GM06990 (cell line): ENCODE results near the gene LRRC26.
A peak's percentile ranks its signal among the peaks of the same experiment; 100 is the strongest.
"Not testable (repeated sequence)": the region's sequence is repeated elsewhere in the genome, so short reads cannot be mapped to it uniquely, and the experiment has no call there.

Experiments
- DNase-seq: peaks from one replicate; pipeline ENCODE4 v3.0.0-alpha.2; 2011; ENCODE audit not compliant: insufficient read length; ENCODE audit errors: extremely low read depth
- H3K27me3 ChIP-seq: replicated peaks from 2 replicates; pipeline ENCODE4 v1.6.0; 2011; ENCODE audit warnings: low read length; ENCODE audit not compliant: control insufficient read depth, insufficient read depth
- H3K36me3 ChIP-seq: 2 replicates; pipeline ENCODE4 v1.5.1; 2011; ENCODE audit warnings: low read length; ENCODE audit not compliant: control insufficient read depth, insufficient read depth
- H3K4me3 ChIP-seq: replicated peaks from 2 replicates; pipeline ENCODE4 v1.5.1; 2011; ENCODE audit warnings: low read depth, mild to moderate bottlenecking, control low read depth, low read length
- CTCF ChIP-seq: IDR thresholded peaks from 2 replicates; pipeline ENCODE4 v1.5.1; 2011; ENCODE audit warnings: low read length, control low read depth, mild to moderate bottlenecking, inconsistent platforms; ENCODE audit not compliant: insufficient read depth, poor library complexity, severe bottlenecking

LRRC26 gene

GRCh38 chr9:137127301-137128157, 42.3 kb downstream of the LRRC26 start:
- TF ChIP-seq CTCF: no peak
- no peak for DNase-seq
- peak overlapping the region; percentile 82 for H3K4me3 ChIP-seq

GRCh38 chr9:137126786-137127185, 43.1 kb downstream of the LRRC26 start:
- peak overlapping the region; percentile 82 for H3K4me3 ChIP-seq
- no peaks in the 10 kb centered on the region for H3K27me3 ChIP-seq
- H3K36me3 ChIP-seq: no peaks in the 10 kb centered on the region
- DNase-seq: no peak
- TF ChIP-seq CTCF: no peak

More at GRCh38 chr9:137127301-137128157, 42.3 kb downstream of the LRRC26 start:
- H3K36me3 ChIP-seq: no peaks in the 10 kb centered on the region
- no peaks in the 10 kb centered on the region for H3K27me3 ChIP-seq

GRCh38 chr9:137123952-137124462, 45.8 kb downstream of the LRRC26 start:
- not testable (repeated sequence) for H3K4me3 ChIP-seq, H3K27me3 ChIP-seq, DNase-seq, H3K36me3 ChIP-seq

GRCh38 chr9:137123468-137123837, 46.4 kb downstream of the LRRC26 start:
- no peak overlapping the region; the same call in 1 of the 2 replicates for H3K4me3 ChIP-seq
- no peaks in the 10 kb centered on the region for H3K27me3 ChIP-seq
- no peak for DNase-seq
- no peaks in the 10 kb centered on the region for H3K36me3 ChIP-seq
- no peak for TF ChIP-seq CTCF

DNA sequence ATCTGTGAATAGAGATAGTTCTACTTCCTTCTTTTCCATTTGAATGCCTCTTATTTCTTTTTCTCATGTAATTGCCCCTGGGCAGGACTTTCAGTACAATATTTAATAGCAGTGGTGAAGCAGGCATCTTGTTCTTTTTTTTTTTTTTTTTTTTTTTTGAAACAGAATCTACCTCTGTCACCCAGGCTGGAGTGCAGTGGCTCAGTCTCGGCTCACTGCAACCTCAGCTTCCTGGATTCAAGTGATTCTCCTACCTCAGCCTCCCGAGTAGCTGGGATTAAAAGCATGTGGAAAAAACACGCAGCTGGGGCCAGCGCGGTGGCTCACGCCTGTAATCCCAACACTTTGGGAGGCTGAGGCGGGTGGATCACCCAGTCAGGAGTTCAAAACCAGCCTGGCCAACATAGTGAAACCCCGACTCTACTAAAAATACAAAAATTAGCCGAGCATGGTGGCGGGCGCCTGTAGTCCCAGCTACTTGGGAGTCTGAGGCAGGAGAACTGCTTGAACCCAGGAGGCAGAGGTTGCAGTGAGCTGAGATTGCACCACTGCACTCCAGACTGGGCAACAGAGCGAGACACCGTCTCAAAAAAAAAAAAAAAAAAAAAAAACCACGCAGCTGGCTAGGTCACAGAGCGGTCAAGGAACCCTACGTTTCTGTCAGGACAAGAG, 46.9 kb downstream of the LRRC26 start:
- not testable (repeated sequence) for H3K36me3 ChIP-seq, H3K27me3 ChIP-seq, DNase-seq, H3K4me3 ChIP-seq

- H3K4me3 ChIP-seq, H3K36me3 ChIP-seq, H3K27me3 ChIP-seq, DNase-seq: not testable (repeated sequence)
These were observed 47.7 kb downstream of the LRRC26 start for GRCh38 chr9:137121927-137122795.
